T47D (cell line): ENCODE data around the gene EFNB2.

Experiments
- DNase-seq, 2 experiments: peaks; one replicate each; pipeline versions ENCODE4 v3.0.0 to v3.0.0-alpha.2; 2011 to 2012; ENCODE audit warnings: low read depth in 1 of 2, low spot score in 1 of 2
- JUND ChIP-seq: IDR thresholded peaks from 2 replicates; pipeline ENCODE4 v1.6.1; 2012; ENCODE audit warnings: low read depth
- in situ Hi-C: cut with HindIII; loops from 2 replicates; pipeline ENCODE4 v1.10.0; 2016; ENCODE audit warnings: low sequenced_read_pairs, low pct_unique_long_range_greater_than_20kb

EFNB2 gene

GRCh38 chr13:106537521-106537920 lies 2.1 kb upstream of the EFNB2 start:
- DNase-seq = no peak
- in situ Hi-C loops = no loop called here
- no peak for TF ChIP-seq JUND

GRCh38 chr13:106536244-106537034 lies 977 bp upstream of the EFNB2 start:
- DNase-seq = peak; percentile 69 to 79
- no peak for TF ChIP-seq JUND
- in situ Hi-C loops = no loop called here

- TF ChIP-seq JUND = no peak
- in situ Hi-C loops = no loop called here
- peak; percentile 5 to 25 for DNase-seq
Measured at GRCh38 chr13:106534639-106535551, 567 bp downstream of the EFNB2 start.

GRCh38 chr13:106533943-106534638 lies 1.4 kb downstream of the EFNB2 start:
- DNase-seq = peak; percentile 41 to 44
- in situ Hi-C loops = no loop called here

GRCh38 chr13:106533101-106533942 lies 2.1 kb downstream of the EFNB2 start:
- peak; percentile 45 to 71 for DNase-seq
- no peak for TF ChIP-seq JUND
- in situ Hi-C loops = no loop called here

More at GRCh38 chr13:106533943-106534638, 1.4 kb downstream of the EFNB2 start:
- TF ChIP-seq JUND = no peak

- DNase-seq = no peak
- in situ Hi-C loops = no loop called here
- TF ChIP-seq JUND = no peak
Measured at GRCh38 chr13:106532111-106532929, 3.1 kb downstream of the EFNB2 start.

GRCh38 chr13:106530980-106531481 lies 4.4 kb downstream of the EFNB2 start:
- TF ChIP-seq JUND = no peak
- in situ Hi-C loops = no loop called here
- no peak for DNase-seq

- peak; percentile 13 to 75 for DNase-seq
- TF ChIP-seq JUND = no peak
- in situ Hi-C loops = no loop called here
Measured at GRCh38 chr13:106530171-106530851, 5.2 kb downstream of the EFNB2 start.

- in situ Hi-C loops = no loop called here
- no peak for DNase-seq
- TF ChIP-seq JUND = no peak
Measured at GRCh38 chr13:106529415-106530170, 5.9 kb downstream of the EFNB2 start.
